ENCODE data around the gene C12orf56.
"Not testable (repeated sequence)": the region's sequence is repeated elsewhere in the genome, so short reads cannot be mapped to it uniquely, and the experiment has no call there.

C12orf56 gene

GRCh38 chr12:64385468-64385867, 5.1 kb downstream of the C12orf56 start:
- DNase-seq (ENCODE audit: low spot score) = no peak

GRCh38 chr12:64385019-64385418, 5.5 kb downstream of the C12orf56 start:
- no peak for DNase-seq (ENCODE audit: low spot score)

GRCh38 chr12:64383675-64384074, 6.9 kb downstream of the C12orf56 start:
- DNase-seq (ENCODE audit: low spot score) = no peak

GRCh38 chr12:64362721-64363305, 27.7 kb downstream of the C12orf56 start:
- no peak for DNase-seq (ENCODE audit: low spot score)

GRCh38 chr12:64361173-64361572, 29.4 kb downstream of the C12orf56 start:
- not testable (repeated sequence) for DNase-seq (ENCODE audit: low spot score)

- DNase-seq (ENCODE audit: low spot score) = not testable (repeated sequence)
Observed at GRCh38 chr12:64356209-64356608, 34.3 kb downstream of the C12orf56 start.

- no peak for DNase-seq (ENCODE audit: low spot score)
Observed at GRCh38 chr12:64352181-64352580, 38.4 kb downstream of the C12orf56 start.

GRCh38 chr12:64351265-64351664, 39.3 kb downstream of the C12orf56 start:
- DNase-seq (ENCODE audit: low spot score) = no peak

- DNase-seq (ENCODE audit: low spot score) = no peak
Observed at GRCh38 chr12:64347630-64348029, 42.9 kb downstream of the C12orf56 start.

- not testable (repeated sequence) for DNase-seq (ENCODE audit: low spot score)
Observed at GRCh38 chr12:64344631-64345030, 45.9 kb downstream of the C12orf56 start.

- not testable (repeated sequence) for DNase-seq (ENCODE audit: low spot score)
Observed at GRCh38 chr12:64340546-64340945, 50.0 kb downstream of the C12orf56 start.

- no peak for DNase-seq (ENCODE audit: low spot score)
Observed at GRCh38 chr12:64335886-64336466, 54.6 kb downstream of the C12orf56 start.

- no peak for DNase-seq (ENCODE audit: low spot score)
Observed at GRCh38 chr12:64332938-64333337, 57.6 kb downstream of the C12orf56 start.

GRCh38 chr12:64332296-64332695, 58.3 kb downstream of the C12orf56 start:
- no peak for DNase-seq (ENCODE audit: low spot score)

- DNase-seq (ENCODE audit: low spot score) = not testable (repeated sequence)
Observed at GRCh38 chr12:64329031-64329710, 61.4 kb downstream of the C12orf56 start.

- DNase-seq (ENCODE audit: low spot score) = no peak
Observed at GRCh38 chr12:64325055-64325454, 65.5 kb downstream of the C12orf56 start.

- DNase-seq (ENCODE audit: low spot score) = no peak
Observed at GRCh38 chr12:64323476-64324225, 66.9 kb downstream of the C12orf56 start.

GRCh38 chr12:64323006-64323405, 67.6 kb downstream of the C12orf56 start:
- DNase-seq (ENCODE audit: low spot score) = no peak

GRCh38 chr12:64320611-64321010, 69.9 kb downstream of the C12orf56 start:
- peak; percentile 24 for DNase-seq (ENCODE audit: low spot score)

GRCh38 chr12:64319540-64320225, 70.9 kb downstream of the C12orf56 start:
- not testable (repeated sequence) for DNase-seq (ENCODE audit: low spot score)

- no peak for DNase-seq (ENCODE audit: low spot score)
Observed at GRCh38 chr12:64318605-64319004, 72.0 kb downstream of the C12orf56 start.

GRCh38 chr12:64311877-64312276, 78.7 kb downstream of the C12orf56 start:
- DNase-seq (ENCODE audit: low spot score) = no peak

All from globus pallidus (tissue), 1 donor.